PFSK-1 (cell line): ENCODE results near the gene SEPTIN2.

Experiments used
- POLR2AphosphoS5 ChIP-seq: IDR thresholded peaks from 2 replicates; pipeline ENCODE4 v1.6.1; 2012; ENCODE audit warnings: low read depth, mild to moderate bottlenecking, control low read depth, low read length, moderate library complexity
- TF ChIP-seq, protein P1 (sequence below), 2 experiments: IDR thresholded peaks; 2 replicates each; pipeline versions ENCODE4 v1.6.1 to v1.8.0; 2011 to 2012; ENCODE audit warnings: low read depth in 2 of 2, low read length in 2 of 2, control low read depth in 1 of 2, inconsistent platforms in 1 of 2, mild to moderate bottlenecking in 1 of 2, moderate library complexity in 1 of 2; ENCODE audit not compliant: insufficient read depth in 1 of 2

DNA sequence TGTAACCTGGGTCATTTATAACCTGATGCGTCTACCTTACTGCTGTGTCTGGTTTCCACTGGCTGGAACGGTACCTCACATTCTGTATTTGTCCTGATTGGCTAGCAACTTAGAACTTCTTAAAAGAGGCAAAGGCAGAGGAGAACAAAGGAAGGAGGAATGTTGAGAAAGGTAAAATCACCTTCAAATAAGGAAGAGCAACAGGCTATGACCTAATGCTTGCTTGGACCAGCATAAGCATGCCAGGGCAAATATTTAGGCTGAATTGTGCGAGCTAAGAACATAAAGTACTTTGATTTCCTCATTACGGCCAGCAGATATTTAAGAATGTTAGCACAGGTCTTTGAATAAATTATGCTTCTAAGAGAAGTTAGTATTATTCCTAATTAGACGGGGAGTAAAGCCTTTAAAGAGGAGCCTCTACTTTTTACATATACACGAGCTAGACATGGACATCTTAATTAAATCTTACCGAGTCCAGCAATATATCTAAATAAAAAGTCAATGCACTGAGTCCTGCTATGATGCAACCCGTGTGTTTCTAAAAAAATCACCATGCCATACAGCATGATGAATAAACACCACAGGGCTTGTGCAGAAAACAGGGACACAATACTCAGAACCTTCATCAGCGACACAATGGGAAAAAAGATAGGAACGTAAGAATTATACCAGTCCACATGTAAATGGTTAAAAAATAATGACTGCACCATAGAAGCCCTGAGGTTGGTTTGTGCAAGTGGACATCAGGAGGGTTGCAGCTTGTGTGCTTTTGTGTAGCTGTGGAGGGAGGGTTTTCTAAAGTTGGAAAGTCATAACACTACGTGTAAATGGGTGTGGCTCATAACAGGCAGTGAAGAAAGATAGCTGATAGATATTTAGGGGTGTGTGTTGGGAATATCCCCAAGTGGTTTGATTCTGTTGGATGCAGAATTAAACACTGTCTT lies 14.2 kb downstream of the SEPTIN2 start:
- TF ChIP-seq, protein P1, sequence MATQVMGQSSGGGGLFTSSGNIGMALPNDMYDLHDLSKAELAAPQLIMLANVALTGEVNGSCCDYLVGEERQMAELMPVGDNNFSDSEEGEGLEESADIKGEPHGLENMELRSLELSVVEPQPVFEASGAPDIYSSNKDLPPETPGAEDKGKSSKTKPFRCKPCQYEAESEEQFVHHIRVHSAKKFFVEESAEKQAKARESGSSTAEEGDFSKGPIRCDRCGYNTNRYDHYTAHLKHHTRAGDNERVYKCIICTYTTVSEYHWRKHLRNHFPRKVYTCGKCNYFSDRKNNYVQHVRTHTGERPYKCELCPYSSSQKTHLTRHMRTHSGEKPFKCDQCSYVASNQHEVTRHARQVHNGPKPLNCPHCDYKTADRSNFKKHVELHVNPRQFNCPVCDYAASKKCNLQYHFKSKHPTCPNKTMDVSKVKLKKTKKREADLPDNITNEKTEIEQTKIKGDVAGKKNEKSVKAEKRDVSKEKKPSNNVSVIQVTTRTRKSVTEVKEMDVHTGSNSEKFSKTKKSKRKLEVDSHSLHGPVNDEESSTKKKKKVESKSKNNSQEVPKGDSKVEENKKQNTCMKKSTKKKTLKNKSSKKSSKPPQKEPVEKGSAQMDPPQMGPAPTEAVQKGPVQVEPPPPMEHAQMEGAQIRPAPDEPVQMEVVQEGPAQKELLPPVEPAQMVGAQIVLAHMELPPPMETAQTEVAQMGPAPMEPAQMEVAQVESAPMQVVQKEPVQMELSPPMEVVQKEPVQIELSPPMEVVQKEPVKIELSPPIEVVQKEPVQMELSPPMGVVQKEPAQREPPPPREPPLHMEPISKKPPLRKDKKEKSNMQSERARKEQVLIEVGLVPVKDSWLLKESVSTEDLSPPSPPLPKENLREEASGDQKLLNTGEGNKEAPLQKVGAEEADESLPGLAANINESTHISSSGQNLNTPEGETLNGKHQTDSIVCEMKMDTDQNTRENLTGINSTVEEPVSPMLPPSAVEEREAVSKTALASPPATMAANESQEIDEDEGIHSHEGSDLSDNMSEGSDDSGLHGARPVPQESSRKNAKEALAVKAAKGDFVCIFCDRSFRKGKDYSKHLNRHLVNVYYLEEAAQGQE (IDR thresholded peaks at IDR 0.05; ENCODE audit: insufficient read depth in 1 of 2, low read depth in 2 of 2, low read length in 2 of 2): no peak
- peak; percentile 22; the same call in 1 of the 2 replicates for TF ChIP-seq POLR2AphosphoS5
